NCI-H1092 (cell line): ENCODE results near the gene NENF.
"Not testable (repeated sequence)": the region's sequence is repeated elsewhere in the genome, so short reads cannot be mapped to it uniquely, and the experiment has no call there.

Source experiments
- DNase-seq: peaks from one replicate; lab custom pipeline; 2025; lab: John Stamatoyannopoulos, UW

Gene NENF

DNA sequence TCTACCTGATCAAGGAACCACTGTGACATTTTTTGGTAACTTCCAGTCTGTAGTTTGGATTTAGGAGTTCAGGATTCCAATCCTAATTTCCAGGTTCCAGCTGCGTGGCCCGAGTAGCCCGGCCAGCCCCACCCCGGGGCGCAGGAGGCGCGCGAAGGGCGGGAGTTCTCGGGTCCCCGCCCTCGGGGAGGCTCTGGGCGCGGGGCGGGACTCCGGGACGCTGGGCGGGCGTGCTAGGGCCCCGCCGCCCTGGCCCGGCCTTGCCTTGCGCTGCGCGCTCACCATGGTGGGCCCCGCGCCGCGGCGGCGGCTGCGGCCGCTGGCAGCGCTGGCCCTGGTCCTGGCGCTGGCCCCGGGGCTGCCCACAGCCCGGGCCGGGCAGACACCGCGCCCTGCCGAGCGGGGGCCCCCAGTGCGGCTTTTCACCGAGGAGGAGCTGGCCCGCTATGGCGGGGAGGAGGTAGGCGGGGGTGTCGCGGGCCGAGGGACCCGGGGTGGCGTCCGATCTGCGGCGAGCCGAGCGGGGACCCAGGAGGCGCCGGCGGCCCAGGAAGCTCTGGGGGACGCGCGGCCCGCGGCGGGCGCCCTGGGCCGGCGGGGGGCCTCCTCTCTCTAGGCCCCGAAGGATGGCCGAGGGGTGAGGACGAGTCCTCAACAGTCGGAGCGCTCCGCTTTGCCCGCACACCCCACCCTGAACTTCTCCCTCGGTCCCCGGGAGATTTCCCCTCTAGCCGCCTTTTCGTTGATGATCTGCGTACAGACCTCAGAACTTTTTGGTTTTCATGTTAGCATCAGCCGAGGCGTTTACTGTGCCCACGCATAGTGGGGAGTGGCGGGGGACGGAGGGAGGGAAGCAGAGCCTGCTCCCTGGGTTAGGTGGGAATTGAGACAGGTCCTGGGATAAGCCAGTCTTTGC is at the start of gene NENF:
TSS of gene NENF (plus strand) at position 260 of the 916 bp plus-strand sequence. CDS start at position 284, 24 bp downstream.
- DNase-seq, result peak; percentile 81

DNA sequence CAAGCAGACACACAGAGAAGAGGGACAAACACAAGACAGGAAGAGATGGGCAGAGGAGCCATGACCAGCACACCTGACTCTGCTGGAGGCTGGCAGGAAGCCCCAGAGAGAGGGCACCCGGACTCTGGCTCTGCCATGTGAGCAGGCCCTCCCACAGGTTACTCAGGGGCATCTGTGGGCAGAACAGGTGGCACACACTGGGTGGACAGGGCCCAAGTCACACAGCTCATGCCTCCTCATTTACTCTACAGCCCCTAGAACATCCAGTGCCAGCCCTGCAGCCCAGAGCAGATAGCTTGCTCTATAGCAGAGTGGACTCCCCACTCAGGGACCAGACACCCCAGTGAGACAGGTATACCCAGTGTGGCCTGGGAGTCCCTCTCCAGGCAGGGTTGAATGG is 46.7 kb upstream of the NENF start:
- no peak for DNase-seq

DNA sequence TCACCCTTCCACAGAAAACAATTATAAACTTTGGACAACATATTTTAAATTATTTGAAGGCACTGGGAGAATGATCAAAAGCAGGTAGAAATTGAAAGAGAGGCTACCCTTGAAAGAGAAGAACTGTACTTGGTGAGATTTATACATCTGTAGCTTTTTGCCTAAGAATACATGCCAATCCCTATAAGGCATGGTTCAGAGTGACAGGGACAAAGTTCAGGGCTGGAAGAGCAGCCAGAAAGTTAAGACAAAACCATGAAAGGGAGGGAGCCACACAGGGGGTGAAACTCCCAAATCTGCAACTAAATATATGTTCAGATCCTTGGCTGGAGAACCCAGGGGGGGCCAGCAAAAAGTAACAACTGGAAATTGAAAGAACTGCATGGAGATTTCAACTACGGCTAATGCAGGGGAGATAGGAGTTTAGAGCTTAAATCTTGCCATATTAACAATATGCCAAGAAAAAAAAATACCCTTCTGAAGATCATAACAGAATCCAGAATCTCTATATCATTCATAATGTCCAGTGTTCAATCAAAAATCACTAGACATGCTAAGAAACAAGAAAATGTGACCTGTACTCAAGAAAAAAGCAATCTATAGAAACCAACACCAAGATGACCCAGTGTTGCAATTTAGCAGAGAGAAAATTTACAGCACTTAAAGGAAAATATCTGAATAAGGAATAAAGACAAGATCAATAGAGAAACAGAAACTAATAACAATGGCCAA is 43.6 kb upstream of the NENF start:
- DNase-seq, result no peak

DNA sequence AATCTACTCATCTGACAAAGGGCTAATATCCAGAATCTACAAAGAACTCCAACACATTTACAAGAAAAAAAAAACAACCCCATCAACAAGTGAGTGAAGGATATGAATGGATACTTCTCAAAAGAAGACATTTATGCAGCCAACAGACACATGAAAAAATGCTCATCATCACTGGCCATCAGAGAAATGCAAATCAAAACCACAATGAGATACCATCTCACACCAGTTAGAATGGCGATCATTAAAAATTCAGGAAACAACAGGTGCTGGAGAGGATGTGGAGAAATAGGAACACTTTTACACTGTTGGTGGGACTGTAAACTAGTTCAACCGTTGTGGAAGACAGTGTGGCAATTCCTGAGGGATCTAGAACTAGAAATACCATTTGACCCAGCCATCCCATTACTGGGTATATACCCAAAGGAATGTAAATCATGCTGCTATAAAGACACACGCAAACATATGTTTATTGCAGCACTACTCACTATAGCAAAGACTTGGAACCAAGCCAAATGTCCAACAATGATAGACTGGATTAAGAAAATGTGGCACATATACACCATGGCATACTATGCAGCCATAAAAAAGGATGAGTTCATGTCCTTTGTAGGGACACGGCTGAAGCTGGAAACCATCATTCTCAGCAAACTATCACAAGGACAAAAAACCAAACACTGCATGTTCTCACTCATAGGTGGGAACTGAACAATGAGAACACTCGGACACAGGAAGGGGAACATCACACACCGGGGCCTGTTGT is 36.9 kb upstream of the NENF start:
- not testable (repeated sequence) for DNase-seq

DNA sequence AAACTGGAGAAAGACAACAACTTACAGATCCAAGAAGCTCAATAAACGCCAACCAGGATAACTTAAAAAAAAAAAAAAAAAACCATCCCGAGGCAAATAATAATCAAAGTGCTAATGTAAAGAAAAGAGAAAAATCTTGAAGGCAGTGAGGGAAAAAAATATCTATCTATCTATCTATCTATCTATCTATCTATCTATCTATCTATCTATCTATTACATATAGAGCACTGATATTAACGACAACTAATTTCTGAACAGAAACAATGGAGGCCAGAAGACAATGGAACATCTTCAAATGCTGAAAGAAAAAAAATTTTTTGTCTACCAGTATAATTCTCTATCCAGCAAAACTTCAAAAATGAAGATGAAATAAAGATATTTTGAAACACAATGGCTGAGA is 36.1 kb upstream of the NENF start:
- no peak for DNase-seq

DNA sequence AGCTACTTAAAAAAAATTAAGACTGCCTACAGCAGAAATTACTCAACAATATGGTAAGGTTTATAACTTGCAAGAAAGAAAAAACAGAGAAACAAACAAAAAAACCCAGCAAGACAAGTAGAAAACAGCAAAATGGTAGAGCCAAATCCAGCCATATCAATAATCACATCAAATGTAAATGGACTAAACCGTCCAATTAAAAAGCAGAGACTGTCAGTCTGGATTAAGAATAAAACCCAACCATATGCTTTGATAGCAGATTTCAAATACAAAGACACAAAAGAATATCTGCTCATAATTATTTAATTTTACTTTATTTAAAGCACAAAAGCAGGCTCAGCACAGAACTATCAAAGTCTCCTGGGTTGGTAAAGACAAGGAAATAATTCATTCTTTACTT is 35.5 kb upstream of the NENF start:
- no peak for DNase-seq

DNA sequence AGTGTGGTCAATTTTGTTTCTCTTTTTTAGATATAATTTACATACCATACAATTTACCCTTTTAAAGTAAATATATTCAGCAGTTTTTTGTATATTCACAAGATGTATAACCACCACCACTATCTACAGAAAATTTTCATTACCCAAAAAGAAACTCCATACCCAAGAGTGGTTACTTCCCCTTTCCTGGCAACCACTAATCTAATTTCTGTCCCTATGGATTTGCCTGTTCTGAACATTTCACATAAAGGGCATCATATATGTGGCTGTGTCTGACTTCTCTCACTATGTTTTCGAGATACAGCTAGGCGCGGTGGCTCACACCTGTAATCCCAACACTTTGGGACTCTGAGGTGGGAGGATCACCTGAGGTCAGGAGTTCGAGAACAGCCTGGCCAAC is 31.7 kb upstream of the NENF start:
- no peak for DNase-seq

DNA sequence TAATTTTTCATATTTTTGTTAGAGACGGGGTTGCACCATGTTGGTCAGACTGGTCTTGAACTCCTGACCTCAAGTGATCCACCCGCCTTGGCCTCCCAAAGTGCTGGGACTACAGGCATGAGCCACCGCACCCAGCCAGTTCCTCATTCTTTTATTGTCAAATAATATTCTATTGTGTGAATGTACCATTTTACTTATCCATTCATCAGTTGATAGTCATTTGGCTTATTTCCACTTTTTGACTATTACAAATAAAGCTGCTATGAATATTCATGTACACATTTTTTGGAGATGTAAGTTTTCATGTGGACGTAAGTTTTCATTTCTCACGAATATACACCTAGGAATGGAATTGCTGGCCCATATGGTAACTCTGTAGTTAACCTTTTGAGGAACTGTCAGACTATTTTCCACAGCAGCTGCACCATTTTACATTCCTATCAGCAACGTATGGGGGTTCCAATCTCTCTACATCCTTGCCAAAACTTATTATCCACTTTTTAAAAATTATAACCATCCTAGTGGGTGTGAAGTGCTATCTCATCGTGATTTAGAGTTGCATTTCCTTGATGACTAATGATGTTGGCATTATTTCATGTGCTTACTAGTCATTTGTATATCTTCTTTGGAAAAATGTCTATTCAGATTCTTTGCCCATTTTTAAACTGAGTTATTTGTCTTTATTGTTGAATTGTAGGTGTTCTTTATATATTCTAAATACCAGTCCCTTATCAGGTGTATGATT is 30.7 kb upstream of the NENF start:
- DNase-seq, result no peak

DNA sequence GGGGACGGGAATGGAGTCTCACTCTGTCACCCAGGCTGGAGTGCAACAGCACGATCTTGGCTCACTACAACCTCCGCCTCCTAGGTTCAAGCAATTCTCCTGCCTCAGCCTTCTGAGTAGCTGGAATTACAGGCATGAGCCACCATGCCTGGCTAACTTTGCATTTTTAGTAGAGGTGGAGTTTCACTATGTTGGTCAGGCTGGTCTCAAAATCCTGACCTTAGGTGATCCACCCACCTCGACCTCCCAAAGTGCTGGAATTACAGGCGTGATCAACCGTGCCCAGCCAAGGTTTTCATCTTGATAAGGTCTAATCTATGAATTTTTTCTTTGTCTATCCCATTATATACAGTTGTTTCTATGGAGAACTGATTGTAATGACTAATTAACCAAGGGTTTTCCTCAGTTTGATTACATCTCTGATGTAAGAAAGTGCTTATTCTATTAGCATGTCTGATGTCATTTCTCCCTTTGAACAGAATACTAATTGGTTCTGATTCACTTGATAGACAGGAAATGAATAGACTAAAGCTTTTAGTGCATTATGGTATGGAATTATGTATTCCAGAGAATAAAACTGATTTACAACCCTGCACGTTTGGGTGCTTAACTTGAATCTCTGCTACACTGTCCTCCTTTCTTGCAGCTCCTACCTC is 29.9 kb upstream of the NENF start:
- DNase-seq, result no peak

DNA sequence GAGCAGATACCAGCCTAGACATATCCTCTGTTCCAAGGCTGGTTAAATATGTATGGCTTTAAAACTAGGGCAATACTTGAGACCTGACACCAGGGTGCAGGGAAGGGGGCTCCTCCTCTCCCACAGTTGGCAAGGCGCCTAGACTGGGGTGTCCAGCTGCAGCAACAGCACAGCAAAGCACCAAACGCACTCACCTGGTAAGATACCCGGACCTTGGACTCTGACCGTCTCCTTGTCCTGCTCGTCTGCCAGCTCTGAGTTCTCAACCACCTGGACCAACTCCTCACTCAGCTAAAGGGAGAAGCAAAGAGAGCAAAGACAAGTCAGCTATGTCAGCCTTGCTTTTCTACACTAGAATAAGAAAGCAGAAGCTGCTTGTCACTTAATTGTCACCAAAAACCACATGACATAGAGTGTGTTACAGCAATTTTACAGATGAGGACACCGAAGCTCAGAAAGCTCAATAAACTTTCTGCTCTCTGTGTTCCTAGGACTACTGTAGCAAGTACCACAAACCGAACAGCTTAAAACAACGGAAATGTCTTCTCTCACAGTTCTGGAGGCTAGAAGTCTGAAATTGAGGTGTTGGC is 22.4 kb upstream of the NENF start:
- no peak for DNase-seq

DNA sequence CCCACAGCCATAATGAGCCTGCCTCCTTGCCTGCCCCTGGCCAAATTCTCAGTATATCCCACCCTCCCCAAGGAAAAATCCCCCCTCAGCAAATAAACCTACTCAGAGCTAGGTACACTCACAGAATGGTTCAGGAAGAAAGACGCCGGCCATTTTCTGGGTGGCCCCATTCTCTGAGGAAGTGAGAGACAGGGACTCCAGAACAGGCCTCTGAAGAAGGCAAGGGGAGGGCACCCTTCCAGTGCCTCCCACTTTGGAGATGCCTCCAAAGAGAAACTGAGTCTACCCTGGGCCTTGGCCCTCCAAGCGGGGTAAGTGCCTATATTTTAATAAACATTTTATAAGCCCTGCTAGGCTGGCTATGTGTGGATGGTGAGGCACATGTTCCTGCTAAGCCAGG is 20.3 kb upstream of the NENF start:
- no peak for DNase-seq

DNA sequence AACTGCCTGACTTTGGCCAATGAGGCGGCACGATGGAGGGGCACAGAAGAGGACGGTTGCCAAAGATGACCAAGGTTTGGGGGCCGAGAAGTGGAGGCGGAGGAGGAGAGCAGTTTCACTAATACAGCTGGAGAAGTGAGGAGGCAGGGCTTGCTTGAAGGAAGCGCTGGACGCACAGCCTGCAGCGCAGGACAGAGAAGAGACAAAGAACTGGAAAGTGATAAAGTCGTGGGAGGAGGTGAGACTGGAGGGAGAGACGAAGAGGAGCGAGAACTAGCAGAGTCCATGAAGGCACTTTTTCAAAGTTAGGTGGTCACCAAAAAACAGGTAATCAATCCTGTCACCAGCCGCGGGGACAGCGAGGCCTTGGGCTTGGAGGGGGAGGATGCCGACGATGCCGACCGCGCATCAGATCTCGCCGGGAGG is 18.8 kb upstream of the NENF start:
- no peak for DNase-seq

DNA sequence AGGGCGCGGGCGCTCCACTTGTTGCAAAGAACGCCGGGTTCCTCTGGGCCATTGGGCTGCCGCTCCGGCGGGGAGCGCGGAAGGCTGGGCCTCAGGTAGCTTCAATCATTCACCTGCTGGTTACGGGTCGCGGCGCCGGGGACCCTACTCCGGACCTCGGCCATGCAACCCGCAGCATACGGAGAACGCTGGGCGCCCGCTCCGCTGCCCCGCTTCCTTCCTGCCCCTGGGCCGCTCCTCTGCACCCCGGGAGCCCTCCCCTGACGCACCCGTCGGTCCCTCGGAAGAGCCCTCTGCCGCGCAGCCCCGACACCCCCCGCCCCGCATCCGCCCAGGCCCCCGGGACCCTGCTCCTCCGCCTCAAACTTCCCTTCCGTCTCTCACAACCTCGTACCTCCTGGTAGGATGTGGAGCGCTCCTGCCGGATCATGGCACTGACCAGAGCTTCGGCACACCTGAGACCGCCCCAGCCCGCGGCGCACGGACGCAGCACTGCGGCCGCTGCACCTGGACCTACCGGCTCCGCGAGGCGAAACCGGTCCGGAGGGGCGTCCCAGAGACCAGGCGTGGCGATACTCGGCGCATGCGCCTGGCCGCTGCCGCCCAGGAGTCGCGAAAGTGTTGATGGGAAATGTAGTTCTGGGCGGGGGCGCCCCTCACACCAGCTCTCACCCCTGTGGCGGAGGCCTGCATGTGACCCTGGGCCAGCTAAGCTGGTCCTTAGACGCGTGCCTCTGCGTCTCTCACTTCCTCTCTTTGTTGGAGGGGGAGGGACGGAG is 18.2 kb upstream of the NENF start, which contains the start of gene PACC1:
TSS of gene PACC1 (minus strand) at position 559 of the 779 bp plus-strand sequence. CDS start at position 430, 129 bp downstream.
- peak; percentile 93 for DNase-seq

DNA sequence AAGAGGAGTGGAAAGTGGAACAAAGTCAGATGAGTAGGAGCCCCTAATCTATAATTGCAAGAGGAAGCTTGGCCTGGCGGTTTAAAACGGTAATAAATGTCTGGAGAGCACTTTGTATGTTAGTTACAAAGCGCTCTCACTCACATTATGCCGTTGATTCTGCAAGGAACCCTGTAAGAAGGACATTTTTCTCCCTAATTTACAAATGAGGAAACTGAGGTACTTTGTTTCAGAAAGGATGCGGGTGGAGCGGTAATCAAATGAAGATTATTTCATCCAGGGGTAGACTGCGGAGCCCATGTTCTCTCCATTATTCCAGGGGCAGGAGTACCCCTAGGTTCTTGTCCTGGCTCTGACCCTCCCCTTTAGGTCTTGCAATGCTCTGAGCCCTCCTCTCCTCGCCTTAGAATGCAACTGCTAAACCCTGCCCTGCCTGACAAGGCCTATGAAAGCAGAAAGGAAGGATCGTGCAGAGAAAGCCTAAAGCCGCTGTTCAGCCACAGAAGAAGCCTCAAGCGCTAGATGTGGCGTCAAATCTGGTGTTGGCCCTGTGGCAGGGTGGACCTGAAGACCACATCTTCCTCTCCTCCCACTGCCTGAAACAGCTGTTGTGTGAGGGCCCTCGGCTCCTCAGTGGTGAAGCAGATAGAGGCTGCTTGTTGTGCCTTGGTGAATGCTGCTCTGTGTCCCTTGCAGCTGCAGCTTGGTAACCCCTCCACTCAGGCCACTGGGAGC is 17.4 kb upstream of the NENF start:
- no peak for DNase-seq

DNA sequence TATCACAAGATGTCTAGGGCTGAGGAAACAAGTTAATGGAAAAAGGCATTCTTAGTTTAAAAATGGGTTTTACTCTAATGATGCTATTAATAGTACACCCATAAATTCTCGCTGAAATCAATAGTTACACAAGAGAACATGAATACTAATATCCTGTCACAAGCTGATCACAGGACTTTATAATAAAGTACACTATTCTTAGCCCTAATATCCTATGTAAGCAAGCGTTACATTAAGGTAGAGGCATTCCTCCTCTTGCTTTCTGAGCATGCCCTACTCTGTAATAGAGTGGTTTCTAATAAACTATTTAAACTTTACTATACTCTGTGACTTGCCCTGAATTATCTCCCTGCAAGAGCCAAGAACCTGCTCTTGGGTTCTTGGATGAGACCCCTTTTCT is 11.6 kb upstream of the NENF start:
- DNase-seq, result no peak

DNA sequence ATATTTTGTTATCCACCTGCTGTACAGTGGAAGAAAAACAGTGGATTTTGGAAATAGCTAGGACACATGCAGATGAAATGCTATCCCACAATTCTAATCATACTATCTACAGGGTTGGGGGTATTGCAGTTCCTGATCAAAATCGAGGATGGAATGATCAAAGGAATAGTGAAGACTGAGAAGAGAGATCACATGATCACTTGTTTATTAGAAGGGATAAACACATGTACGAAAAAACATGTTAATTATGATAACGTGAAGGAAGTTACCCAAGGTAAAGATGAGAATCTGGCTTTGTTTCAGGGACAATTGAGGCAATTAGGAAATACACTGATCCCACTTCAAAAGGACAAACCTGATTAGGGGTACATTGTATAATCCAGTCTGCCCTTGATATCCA is 8.8 kb upstream of the NENF start:
- DNase-seq, result no peak

DNA sequence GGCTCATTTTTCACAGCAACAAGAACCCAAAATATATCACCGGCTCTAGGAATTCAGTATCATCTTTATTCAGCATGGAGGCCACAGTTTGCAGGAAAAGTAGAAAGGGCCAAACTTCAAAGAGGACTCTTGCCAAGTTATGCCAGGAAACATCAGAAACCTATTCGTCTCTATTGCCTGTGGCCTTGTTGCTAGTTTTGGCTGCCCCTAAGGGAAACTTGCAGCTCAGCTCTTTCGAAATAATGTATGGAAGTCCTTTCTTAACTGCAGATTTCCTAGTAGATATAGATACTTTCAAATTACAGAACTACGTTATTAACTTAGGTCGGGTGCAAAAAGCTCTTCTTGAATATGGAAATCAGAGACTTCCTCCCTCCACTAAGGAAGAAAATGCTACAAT is 4.2 kb upstream of the NENF start:
- DNase-seq, result no peak

DNA sequence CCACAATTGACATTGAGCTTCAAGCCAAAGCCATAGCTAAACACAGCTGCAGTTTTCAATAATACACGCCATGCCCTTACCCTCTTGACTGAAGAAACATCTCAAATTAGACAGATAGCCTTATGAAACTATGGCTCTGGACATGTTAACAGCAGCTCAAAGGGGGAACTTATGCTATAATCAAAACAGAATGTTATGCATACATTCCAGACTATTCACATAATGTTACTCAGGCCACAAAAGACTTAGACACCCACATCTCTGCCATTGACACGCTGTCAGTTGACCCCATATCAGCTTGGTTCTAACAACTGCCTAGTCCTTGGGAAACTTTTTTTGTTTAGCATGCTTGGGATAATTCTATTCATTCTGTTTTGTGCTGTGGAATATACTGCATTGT is 2.3 kb upstream of the NENF start:
- no peak for DNase-seq

DNA sequence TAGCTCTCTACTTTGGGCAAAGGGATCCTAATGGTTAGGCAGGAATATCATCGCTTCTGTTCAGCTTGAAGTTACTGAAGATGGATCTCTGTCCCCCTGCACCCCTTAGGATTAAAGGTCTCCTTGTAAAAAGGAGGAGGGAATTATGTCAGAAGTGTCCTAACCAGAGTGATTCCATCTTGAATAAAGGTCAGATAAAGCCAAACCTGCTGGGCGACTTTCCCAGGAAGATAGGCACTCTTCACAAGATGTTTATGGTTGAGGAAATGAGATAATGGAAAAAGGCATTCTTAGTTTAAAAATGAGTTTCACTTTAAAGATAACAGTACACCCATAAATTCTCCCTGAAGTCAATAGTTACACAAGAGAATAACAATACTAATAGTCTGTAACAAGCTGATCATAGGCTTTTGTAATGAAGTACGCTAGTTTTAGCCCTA is 1.7 kb upstream of the NENF start:
- no peak for DNase-seq
